GM18951 (cell line): ENCODE data around the gene TAF3.
"Not testable (repeated sequence)": the region's sequence is repeated elsewhere in the genome, so short reads cannot be mapped to it uniquely, and the experiment has no call there.

Experiments used
- POLR2A ChIP-seq: IDR thresholded peaks from 4 replicates; pipeline ENCODE4 v1.6.1; 2011; ENCODE audit warnings: mild to moderate bottlenecking; ENCODE audit not compliant: insufficient read length, insufficient read depth; ENCODE audit errors: extremely low read depth
- in situ Hi-C: fragments of 300-500 bp; cut with MboI; formaldehyde crosslinking; loops from one replicate; pipeline ENCODE4 v1.12.0; 2022; ENCODE audit warnings: low sequenced_read_pairs, mixed read lengths, inconsistent platforms; ENCODE audit not compliant: unreplicated experiment

Gene TAF3

GRCh38 chr10:7795605-7796004 lies 22.7 kb upstream of the TAF3 start:
- no peak for TF ChIP-seq POLR2A
- in situ Hi-C loops: no loop called here

DNA sequence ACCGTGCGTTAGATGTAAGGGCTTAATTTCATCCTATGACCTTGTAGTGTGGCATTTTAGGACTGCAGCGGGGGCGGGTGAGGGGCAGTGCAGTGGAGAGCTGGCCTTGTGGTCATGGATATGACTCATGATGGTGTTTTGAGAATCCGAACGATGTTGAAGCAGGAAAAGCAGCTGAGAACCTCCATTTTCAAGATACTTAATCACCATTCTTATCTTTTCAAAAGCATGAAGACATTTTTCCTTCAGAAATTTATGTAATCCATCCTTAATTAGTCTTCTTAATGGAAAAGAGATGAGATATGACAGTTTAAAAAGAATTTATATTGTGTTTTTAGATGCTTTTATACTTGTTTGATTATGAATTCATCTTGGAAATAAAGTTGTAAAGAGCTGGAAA lies 20.7 kb upstream of the TAF3 start:
- no peak for TF ChIP-seq POLR2A
- in situ Hi-C loops: no loop called here

GRCh38 chr10:7802606-7803005 lies 15.7 kb upstream of the TAF3 start:
- no peak for TF ChIP-seq POLR2A

GRCh38 chr10:7804216-7804615 lies 14.1 kb upstream of the TAF3 start:
- no peak for TF ChIP-seq POLR2A
- in situ Hi-C loops: no loop called here

More at GRCh38 chr10:7802606-7803005, 15.7 kb upstream of the TAF3 start:
- in situ Hi-C loops: no loop called here

DNA sequence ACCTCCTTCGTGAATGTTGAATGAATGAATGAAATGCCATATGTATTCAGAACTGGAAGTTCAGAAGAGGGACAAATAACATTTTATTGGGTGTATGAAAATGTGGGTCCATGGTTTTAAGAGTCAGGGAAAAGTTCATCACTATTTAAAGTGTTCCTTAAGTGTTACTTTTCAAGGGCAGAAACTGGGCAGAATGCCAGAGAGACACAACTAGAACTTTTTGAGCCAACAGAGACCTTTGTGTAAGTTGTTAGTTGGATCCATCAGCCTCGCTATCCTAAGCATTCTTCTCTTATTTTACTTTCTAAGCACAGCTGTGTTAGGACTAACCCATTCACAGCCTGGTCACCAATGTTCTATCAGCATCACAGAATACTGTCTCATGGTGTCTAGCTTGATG lies 13.6 kb upstream of the TAF3 start:
- no peak for TF ChIP-seq POLR2A
- in situ Hi-C loops: no loop called here

- in situ Hi-C loops: no loop called here
- no peak for TF ChIP-seq POLR2A
These were observed 9.5 kb upstream of the TAF3 start for GRCh38 chr10:7808686-7809267.

DNA sequence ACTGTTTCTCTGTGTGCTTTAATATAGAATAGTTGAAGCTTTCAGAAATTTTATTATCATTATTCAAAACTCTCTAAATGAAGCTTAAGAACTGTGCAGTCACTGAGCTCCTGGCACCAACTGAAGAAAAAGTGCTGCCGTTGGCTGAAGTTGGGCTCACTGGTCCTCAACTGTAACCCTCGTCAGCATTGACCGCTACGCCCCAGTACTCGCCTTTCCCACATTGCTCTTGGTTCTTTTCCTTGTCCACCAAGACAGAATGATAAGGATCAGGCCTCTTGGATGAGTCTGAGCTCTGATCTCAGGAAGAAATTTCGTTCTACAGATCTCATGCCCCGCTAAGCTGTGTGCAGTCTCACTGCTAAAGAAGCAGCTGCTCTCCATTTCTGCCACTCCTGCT lies 7.9 kb upstream of the TAF3 start:
- in situ Hi-C loops: no loop called here
- TF ChIP-seq POLR2A: no peak

- TF ChIP-seq POLR2A: no peak
- in situ Hi-C loops: no loop called here
These were observed 7.3 kb upstream of the TAF3 start for GRCh38 chr10:7811000-7811399.

GRCh38 chr10:7811743-7812142 lies 6.6 kb upstream of the TAF3 start:
- in situ Hi-C loops: not testable (repeated sequence)

GRCh38 chr10:7813481-7813880 lies 4.8 kb upstream of the TAF3 start:
- TF ChIP-seq POLR2A: no peak
- in situ Hi-C loops: no loop called here

- in situ Hi-C loops: no loop called here
- TF ChIP-seq POLR2A: no peak
These were observed 729 bp upstream of the TAF3 start for GRCh38 chr10:7817576-7817975.

GRCh38 chr10:7817984-7818294 lies 366 bp upstream of the TAF3 start:
- in situ Hi-C loops: no loop called here

DNA sequence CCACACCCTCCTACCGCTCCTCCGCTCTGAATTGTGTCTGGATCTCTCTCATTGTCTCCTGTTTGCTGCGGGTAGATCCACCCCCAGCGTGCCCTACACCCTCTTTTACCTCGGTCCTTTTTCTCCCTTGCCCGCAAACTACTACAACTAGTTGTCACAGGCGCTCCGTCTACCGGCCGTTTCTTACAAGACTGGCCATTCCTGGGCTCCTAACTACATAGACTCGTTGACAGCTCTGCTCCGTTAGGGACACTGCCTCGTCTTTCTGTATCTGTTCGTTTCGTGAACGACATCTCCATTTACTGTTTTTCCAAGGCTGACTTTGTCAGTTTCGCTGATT lies 786 bp downstream of the TAF3 start:
- in situ Hi-C loops: no loop called here
- TF ChIP-seq POLR2A: no peak

More at GRCh38 chr10:7817984-7818294, 366 bp upstream of the TAF3 start:
- no peak for TF ChIP-seq POLR2A

- TF ChIP-seq POLR2A: no peak
- in situ Hi-C loops: no loop called here
These were observed 5.9 kb downstream of the TAF3 start for GRCh38 chr10:7824251-7824650.

DNA sequence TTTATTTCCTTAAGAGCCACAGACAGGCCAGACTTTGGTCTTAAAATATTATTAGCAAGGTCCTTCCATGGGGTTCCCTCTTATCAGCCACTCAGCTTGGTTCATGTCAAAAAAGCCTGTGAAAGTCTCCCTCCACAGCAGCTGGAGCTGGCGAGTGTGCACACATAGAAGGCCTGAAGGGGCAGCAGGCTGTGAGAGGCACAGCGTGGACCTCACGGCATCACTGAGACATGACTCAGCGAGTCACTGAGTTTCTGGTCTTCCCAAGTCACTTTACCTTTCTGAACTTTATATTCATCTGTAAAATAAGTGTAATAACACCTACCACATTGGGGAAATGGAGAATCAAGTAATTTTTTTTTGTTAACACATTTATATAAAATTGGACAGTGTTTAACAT lies 8.7 kb downstream of the TAF3 start:
- in situ Hi-C loops: no loop called here

More for the DNA sequence above, 8.7 kb downstream of the TAF3 start:
- no peak for TF ChIP-seq POLR2A
